ENCODE results near the gene ELOA.
"Not testable (repeated sequence)": the region's sequence is repeated elsewhere in the genome, so short reads cannot be mapped to it uniquely, and the experiment has no call there.

GRCh38 chr1:23733281-23733680 is 10.0 kb upstream of the ELOA start:
- TF ChIP-seq, protein P1, sequence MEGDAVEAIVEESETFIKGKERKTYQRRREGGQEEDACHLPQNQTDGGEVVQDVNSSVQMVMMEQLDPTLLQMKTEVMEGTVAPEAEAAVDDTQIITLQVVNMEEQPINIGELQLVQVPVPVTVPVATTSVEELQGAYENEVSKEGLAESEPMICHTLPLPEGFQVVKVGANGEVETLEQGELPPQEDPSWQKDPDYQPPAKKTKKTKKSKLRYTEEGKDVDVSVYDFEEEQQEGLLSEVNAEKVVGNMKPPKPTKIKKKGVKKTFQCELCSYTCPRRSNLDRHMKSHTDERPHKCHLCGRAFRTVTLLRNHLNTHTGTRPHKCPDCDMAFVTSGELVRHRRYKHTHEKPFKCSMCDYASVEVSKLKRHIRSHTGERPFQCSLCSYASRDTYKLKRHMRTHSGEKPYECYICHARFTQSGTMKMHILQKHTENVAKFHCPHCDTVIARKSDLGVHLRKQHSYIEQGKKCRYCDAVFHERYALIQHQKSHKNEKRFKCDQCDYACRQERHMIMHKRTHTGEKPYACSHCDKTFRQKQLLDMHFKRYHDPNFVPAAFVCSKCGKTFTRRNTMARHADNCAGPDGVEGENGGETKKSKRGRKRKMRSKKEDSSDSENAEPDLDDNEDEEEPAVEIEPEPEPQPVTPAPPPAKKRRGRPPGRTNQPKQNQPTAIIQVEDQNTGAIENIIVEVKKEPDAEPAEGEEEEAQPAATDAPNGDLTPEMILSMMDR (conservative IDR thresholded peaks at IDR 0.05 in 1 of 2, IDR thresholded peaks at IDR 0.05 in 1 of 2; ENCODE audit: extremely low read depth in 1 of 2, insufficient read depth in 1 of 2, low read depth in 1 of 2, low read length in 2 of 2): not testable (repeated sequence)
- TF ChIP-seq EZH2 (IDR thresholded peaks at IDR 0.05; ENCODE audit: borderline replicate concordance, low read length): not testable (repeated sequence)

Measured in mammary epithelial cell (primary cell).